Adrenal gland (tissue), 12 donors: ENCODE results near the gene ARSD. TPM values are rescaled to one million over a fixed set of nuclear protein-coding genes. Genes with fewer than 3 reads are reported as not detected.
"Not testable (repeated sequence)": the region's sequence is repeated elsewhere in the genome, so short reads cannot be mapped to it uniquely, and the experiment has no call there.

Experiments used
- DNase-seq, 7 donors: peaks; one replicate each; pipeline ENCODE4 v3.0.0-alpha.2; 2019 to 2020
- H3K27ac ChIP-seq, 5 donors: fragments of 200-600 bp; sonication (generic) in 4 of 5; 1 replicate in 3 of 5; 2 replicates in 2 of 5; pipeline versions ENCODE4 v1.5.1 to v1.8.0; 2016 to 2020; ENCODE audit warnings: mild to moderate bottlenecking in 1 of 5
- H3K27me3 ChIP-seq: fragments of 200-600 bp; 2 replicates; pipeline ENCODE4 v1.8.0; 2021
- H3K36me3 ChIP-seq, 2 donors: fragments of 200-600 bp; replicated peaks in 1 of 2; 1 replicate in 1 of 2; 2 replicates in 1 of 2; pipeline versions ENCODE4 v1.5.1 to v1.8.0; 2018 to 2022
- H3K4me1 ChIP-seq, 2 donors: fragments of 200-600 bp; replicated peaks in 1 of 2; 1 replicate in 1 of 2; 2 replicates in 1 of 2; pipeline versions ENCODE4 v1.5.1 to v1.8.0; 2018 to 2021
- H3K4me3 ChIP-seq, 4 donors: fragments of 200-600 bp; sonication (generic) in 3 of 4; one replicate each; pipeline ENCODE4 v1.5.1; 2016 to 2018
- H3K9me3 ChIP-seq, 3 donors: fragments of 200-600 bp; sonication (generic) in 1 of 3; replicated peaks in 1 of 3; 1 replicate in 2 of 3; 2 replicates in 1 of 3; pipeline versions ENCODE4 v1.5.1 to v1.8.0; 2016 to 2021
- POLR2A ChIP-seq, 2 donors: fragments of 450-650 bp; IDR thresholded peaks; one replicate each; pipeline ENCODE4 v1.6.1; 2017; ENCODE audit warnings: antibody characterized with exemption in 2 of 2, mild to moderate bottlenecking in 2 of 2, moderate library complexity in 1 of 2
- WGBS, 4 donors: extraction: QIAGEN DNeasy Blood & Tissue Kit in 2 of 4; methylation state at CpG; one replicate each; pipeline versions ENCODE4 v1.1.5 to v1.1.7; 2013 to 2017; 5-methylcytosine and 5-hydroxymethylcytosine counted together
- intact Hi-C, 2 donors: fragments of 100-400 bp; cut with DNase I; formaldehyde crosslinking; loops; one replicate each; pipeline versions ENCODE4 v1.14.1 to v1.15.0; 2022 to 2023
- polyA plus RNA-seq, 3 donors: library from polyadenylated mRNA; stranded (reverse); fragments of 200-250 nt in 2 of 3; fragments of 350-450 nt in 1 of 3; fragmentation: Illumina TruSeq in 1 of 3; extraction: RNeasy Lipid Tissue Mini Kit (QIAGEN cat#74804) in 1 of 3; gene quantifications; one replicate each; pipeline ENCODE4 v1.2.3, GENCODE V29; 2013 to 2014
- total RNA-seq, 9 donors: library from RNA; depleted of rRNA in 4 of 9; stranded (reverse); fragments of >200 nt in 4 of 9; fragments of 120-200 nt in 1 of 9; fragmentation: NEBNext Ultra II Directional in 1 of 9; extraction: Animal tissue kit (Norgen Biotek cat#: 25700) in 1 of 9; gene quantifications; one replicate each; pipeline versions ENCODE4 v1.1.0 to v1.2.4, GENCODE V29; 2013 to 2023
- TF ChIP-seq, protein P1 (sequence below), 6 experiments: fragments of 450-650 bp in 4 of 6; fragments of 200-600 bp in 2 of 6; sonication (generic) in 1 of 6; IDR thresholded peaks; 1 replicate in 5 of 6; 2 replicates in 1 of 6; pipeline versions ENCODE4 v1.5.1 to v1.8.0; 2016 to 2021; ENCODE audit warnings: antibody characterized with exemption in 6 of 6, mild to moderate bottlenecking in 2 of 6, moderate library complexity in 1 of 6
- donor health status: healthy with polysubstance abuse.
- donor health status: Bipolar disorder and iron deficiency.
- donor health status: DM: yes; HTN: yes; CAD: no.
- donor health status: DM: no; HTN: no; CAD: no.
- donor health status: DM: no; HTN: no; CAD: no.
- donor health status: DM: yes; HTN: yes; CAD: no.

ARSD gene
- total and polyA plus RNA-seq, 12 donors = 9.9 to 24.9 (median 17.0) TPM

DNA sequence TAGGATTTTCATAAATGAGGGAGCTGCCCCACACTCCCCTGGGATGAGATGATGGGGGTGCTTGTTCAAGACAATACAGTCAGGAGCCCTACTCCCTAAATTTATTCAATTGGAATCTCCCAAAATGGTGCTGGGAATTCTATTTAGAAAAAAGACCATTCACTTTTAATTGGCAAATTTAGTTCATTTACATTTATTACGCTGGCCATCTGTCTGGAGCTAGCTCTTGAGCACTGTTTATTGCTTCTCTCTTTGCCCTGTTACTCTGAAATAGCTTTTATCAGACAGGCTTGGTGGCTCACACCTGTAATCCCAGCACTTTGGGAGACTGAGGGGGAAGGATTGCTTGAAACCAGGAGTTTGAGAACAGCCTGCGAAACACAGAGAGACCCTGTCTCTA lies 2.0 kb upstream of the ARSD start:
- intact Hi-C loops = no loop called here
- no peaks in the 10 kb centered on the region for H3K4me1 ChIP-seq
- DNase-seq = no peak
- H3K27ac ChIP-seq = no peak overlapping the region
- 85 to 95% (median 91%) methylated on average over 2 of the region's 2 CpGs for WGBS, 4 donors
- H3K4me3 ChIP-seq = no peak overlapping the region
- TF ChIP-seq, protein P1, sequence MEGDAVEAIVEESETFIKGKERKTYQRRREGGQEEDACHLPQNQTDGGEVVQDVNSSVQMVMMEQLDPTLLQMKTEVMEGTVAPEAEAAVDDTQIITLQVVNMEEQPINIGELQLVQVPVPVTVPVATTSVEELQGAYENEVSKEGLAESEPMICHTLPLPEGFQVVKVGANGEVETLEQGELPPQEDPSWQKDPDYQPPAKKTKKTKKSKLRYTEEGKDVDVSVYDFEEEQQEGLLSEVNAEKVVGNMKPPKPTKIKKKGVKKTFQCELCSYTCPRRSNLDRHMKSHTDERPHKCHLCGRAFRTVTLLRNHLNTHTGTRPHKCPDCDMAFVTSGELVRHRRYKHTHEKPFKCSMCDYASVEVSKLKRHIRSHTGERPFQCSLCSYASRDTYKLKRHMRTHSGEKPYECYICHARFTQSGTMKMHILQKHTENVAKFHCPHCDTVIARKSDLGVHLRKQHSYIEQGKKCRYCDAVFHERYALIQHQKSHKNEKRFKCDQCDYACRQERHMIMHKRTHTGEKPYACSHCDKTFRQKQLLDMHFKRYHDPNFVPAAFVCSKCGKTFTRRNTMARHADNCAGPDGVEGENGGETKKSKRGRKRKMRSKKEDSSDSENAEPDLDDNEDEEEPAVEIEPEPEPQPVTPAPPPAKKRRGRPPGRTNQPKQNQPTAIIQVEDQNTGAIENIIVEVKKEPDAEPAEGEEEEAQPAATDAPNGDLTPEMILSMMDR (IDR thresholded peaks at IDR 0.05) = no peak
- TF ChIP-seq POLR2A (IDR thresholded peaks at IDR 0.05) = no peak
- no peaks in the 10 kb centered on the region for H3K36me3 ChIP-seq
- H3K27me3 ChIP-seq = no peaks in the 10 kb centered on the region
- H3K9me3 ChIP-seq = no peaks in the 10 kb centered on the region

DNA sequence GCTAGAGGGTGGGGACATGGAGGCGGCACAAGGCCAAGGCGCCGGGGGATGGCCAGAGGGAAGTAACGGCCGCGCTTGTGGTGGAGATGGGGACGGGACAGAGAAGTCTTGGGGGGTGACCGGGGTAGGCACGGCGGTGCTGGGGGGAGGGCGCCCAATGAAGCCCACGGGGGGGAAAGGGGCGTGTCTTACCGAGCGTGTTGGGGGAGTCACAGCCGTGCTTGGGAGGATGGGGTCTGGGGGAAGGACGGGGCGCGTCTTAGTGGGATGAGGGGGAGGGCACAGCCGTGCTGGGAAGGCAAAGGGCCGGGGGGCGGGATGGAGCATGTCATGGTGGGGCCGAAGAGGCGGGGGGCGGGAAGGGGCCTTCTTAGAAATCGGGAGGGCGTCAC lies 952 bp downstream of the ARSD start:
- Histone ChIP-seq H3K9me3 (no peaks in the 10 kb centered on the region), H3K4me3 (peak overlapping the region in 2 of 4 donors; percentile 57 to 88), H3K36me3 (no peaks in the 10 kb centered on the region), H3K27ac (peak overlapping the region in 3 of 5 donors; percentile 36 to 96 (median 91)), H3K27me3 (no peaks in the 10 kb centered on the region), H3K4me1 (no peaks in the 10 kb centered on the region)
- no peak for TF ChIP-seq POLR2A (IDR thresholded peaks at IDR 0.05)
- TF ChIP-seq, protein P1 (IDR thresholded peaks at IDR 0.05) = no peak
- 6 to 7% (median 6%) methylated on average over 7 to 25 of the region's 27 CpGs; no CpG with 5 or more reads in 1 of the 4 donors for WGBS, 4 donors
- peak; percentile 14 to 55 (median 41) for DNase-seq
- intact Hi-C loops = no loop called here

DNA sequence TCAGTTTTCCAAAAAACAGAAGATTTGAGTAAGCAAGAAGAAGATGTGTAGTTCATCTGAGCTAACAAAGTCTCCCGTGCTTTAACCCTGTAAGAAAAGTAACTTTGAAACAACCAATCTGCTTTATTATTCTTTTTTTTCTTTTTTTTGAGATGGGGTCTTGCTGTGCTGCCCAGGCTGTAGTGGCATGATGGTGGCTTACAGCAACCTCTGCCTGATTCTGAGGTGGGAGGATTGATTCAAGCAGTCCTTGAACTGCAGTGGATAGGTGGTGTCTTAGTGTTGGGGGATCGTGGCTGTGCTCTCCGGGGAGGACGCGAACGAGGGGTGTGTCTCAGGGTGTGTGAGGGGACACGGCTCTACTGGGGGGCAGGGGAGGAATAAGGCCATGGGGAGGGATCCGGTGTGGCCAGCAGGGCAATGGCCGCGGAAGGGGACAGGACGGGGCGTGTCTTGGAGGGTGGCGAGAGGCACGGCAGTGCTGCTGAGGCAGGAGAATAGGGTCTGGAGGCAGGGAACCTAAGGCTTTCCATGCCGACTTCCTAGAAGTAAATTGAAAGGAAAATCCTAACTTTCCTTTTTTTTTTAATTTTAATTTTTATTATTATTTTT lies 2.4 kb downstream of the ARSD start:
- WGBS, 4 donors = 93 to 99% (median 97%) methylated on average over 14 to 15 of the region's 15 CpGs
- no peak overlapping the region for H3K4me3 ChIP-seq
- TF ChIP-seq, protein P1 (IDR thresholded peaks at IDR 0.05) = no peak
- TF ChIP-seq POLR2A (IDR thresholded peaks at IDR 0.05) = no peak
- intact Hi-C loops = no loop called here
- H3K27ac ChIP-seq = no peak overlapping the region
- DNase-seq = no peak
- no peaks in the 10 kb centered on the region for H3K27me3 ChIP-seq
- no peaks in the 10 kb centered on the region for H3K36me3 ChIP-seq
- H3K4me1 ChIP-seq = no peaks in the 10 kb centered on the region
- no peaks in the 10 kb centered on the region for H3K9me3 ChIP-seq

DNA sequence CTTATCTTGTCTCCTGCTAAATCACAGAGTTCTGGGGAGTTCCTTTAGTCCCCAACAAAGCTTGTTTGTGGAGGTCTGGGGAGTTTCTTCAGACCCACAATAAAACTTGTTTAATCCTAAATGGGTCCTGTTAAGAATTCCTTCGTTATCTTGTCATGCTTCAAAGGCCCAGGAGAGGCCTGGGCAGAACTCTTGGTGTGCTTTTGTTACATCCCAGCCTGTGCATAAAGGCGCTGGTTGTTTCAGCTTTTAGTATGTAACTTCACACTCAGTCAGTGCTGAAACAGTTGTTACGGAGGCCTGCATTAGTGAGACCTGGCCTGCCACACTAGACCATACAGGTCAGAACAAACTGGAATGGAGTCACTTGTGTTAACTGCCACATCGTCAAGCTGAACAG lies 2.9 kb downstream of the ARSD start:
- H3K27me3 ChIP-seq, intact Hi-C loops, H3K27ac ChIP-seq, H3K36me3 ChIP-seq, DNase-seq, H3K4me1 ChIP-seq, H3K4me3 ChIP-seq, H3K9me3 ChIP-seq: not testable (repeated sequence)
- WGBS, 4 donors = 80 to 97% (median 91%) methylated on average over 4 of the region's 4 CpGs

DNA sequence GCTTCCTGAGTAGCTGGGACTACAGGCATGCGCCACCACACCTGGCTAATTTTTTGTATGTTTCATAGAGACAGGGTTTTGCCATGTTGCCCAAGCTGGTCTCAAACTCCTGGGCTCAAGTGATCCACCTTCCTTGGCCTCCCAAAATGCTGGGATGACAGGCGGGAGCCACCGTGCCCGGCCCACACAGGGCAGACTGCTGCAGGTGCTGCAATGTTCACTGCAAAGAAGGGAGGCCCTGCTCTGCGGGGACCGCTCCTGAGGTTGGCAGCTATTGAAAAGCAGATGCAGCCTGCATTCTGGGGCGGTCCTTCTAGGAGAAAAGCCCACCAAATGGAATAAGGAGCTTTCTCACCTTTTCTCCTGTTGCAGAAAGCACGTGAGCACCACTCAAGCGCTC lies 5.0 kb downstream of the ARSD start:
- H3K4me3 ChIP-seq = no peak overlapping the region
- no peaks in the 10 kb centered on the region for H3K9me3 ChIP-seq
- H3K36me3 ChIP-seq = peaks cover 0 to 14% of the 10 kb centered on the region in 2 donors
- intact Hi-C loops = no loop called here
- no peak overlapping the region for H3K27ac ChIP-seq
- H3K27me3 ChIP-seq = no peaks in the 10 kb centered on the region
- H3K4me1 ChIP-seq = no peaks in the 10 kb centered on the region
- WGBS, 4 donors = 90 to 97% (median 96%) methylated on average over 4 to 9 of the region's 9 CpGs
- TF ChIP-seq POLR2A (IDR thresholded peaks at IDR 0.05) = no peak
- TF ChIP-seq, protein P1 (IDR thresholded peaks at IDR 0.05) = no peak
- DNase-seq = no peak
